ENCODE data around the gene TTLL11. TPM values are rescaled to one million over a fixed set of nuclear protein-coding genes. Genes with fewer than 3 reads are reported as not detected.

Gene TTLL11
- total RNA-seq, 1 donor from 2014 or later, result 6.9 TPM

DNA sequence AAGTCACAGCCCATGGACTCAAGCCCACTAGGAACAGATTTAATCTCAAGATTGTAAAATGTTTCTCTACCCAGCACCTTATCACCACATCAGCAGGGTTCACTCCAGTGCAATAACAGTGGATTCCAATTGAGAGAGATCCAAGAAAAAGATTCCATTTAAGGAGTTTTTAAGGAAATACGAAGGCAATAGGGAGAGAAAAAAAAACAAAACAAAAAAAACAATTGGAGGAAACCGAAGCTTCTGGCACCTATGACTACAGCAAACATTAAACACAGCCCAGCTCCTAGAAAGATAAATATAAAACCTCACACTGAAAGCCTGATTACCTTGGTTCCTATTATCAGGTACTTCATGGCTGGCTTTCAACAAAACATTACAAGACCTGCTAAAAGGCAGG lies 249.0 kb downstream of the TTLL11 start:
- no peak for DNase-seq (ENCODE audit: low read depth)
- Mint-ChIP-seq H3K4me1 (ENCODE audit: low read depth, unreplicated experiment) (peaks cover 5% of the 10 kb centered on the region), H3K4me3 (ENCODE audit: unreplicated experiment) (no peak overlapping the region), H3K27me3 (ENCODE audit: low read depth, unreplicated experiment) (peaks cover 14% of the 10 kb centered on the region), H3K27ac (ENCODE audit: unreplicated experiment) (no peak overlapping the region), H3K9me3 (ENCODE audit: unreplicated experiment) (peaks cover 4% of the 10 kb centered on the region), H3K36me3 (ENCODE audit: low read depth, unreplicated experiment) (peaks cover 3% of the 10 kb centered on the region)
- Histone ChIP-seq H2AFZ (ENCODE audit: low read depth, low read length) (peak overlapping the region; percentile 12), H3K4me1 (ENCODE audit: insufficient read depth, low read length) (peaks cover 13% of the 10 kb centered on the region), H4K20me1 (ENCODE audit: insufficient read depth, low read length) (no peaks in the 10 kb centered on the region), H3K4me3 (ENCODE audit: insufficient read depth, low read depth, low read length) (no peak overlapping the region), H3K4me2 (ENCODE audit: low read length) (peak overlapping the region; percentile 18), H3K36me3 (ENCODE audit: insufficient read depth, low read length) (no peaks in the 10 kb centered on the region), H3K79me2 (ENCODE audit: insufficient read depth, low read length) (no peaks in the 10 kb centered on the region), H3K27me3 (ENCODE audit: insufficient read depth, low read length) (peaks cover under 1% of the 10 kb centered on the region), H3K9me3 (ENCODE audit: insufficient read depth, low read depth, low read length) (no peaks in the 10 kb centered on the region), H3K9ac (ENCODE audit: low read length) (no peak overlapping the region), H3K27ac (ENCODE audit: low read depth, low read length) (no peak overlapping the region)
- TF ChIP-seq EZH2 (IDR thresholded peaks at IDR 0.05; ENCODE audit: insufficient read depth, low read length), result no peak
- TF ChIP-seq, protein P1, sequence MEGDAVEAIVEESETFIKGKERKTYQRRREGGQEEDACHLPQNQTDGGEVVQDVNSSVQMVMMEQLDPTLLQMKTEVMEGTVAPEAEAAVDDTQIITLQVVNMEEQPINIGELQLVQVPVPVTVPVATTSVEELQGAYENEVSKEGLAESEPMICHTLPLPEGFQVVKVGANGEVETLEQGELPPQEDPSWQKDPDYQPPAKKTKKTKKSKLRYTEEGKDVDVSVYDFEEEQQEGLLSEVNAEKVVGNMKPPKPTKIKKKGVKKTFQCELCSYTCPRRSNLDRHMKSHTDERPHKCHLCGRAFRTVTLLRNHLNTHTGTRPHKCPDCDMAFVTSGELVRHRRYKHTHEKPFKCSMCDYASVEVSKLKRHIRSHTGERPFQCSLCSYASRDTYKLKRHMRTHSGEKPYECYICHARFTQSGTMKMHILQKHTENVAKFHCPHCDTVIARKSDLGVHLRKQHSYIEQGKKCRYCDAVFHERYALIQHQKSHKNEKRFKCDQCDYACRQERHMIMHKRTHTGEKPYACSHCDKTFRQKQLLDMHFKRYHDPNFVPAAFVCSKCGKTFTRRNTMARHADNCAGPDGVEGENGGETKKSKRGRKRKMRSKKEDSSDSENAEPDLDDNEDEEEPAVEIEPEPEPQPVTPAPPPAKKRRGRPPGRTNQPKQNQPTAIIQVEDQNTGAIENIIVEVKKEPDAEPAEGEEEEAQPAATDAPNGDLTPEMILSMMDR (IDR thresholded peaks at IDR 0.05; ENCODE audit: insufficient read depth, low read depth, low read length), result no peak
- FAIRE-seq, result no peak

DNA sequence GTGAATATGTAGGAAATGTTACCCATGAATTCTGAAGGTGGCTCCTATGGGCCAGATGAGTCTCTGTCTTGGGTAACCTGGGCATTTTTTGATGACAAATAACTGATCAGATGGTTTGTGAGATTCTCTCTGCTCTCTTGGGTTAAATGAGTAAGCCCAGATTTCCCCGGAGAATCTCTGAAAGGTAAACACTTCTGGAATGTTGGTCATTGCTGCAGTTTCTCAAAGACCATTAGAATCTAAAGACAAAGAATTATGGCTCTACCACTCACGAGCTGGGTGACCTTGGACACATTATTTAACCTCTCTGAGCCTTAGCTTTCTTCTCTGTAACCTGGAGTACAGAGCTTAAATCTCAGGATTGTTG lies 250.5 kb downstream of the TTLL11 start:
- Mint-ChIP-seq H3K36me3 (ENCODE audit: low read depth, unreplicated experiment) (peaks cover 3% of the 10 kb centered on the region), H3K27me3 (ENCODE audit: low read depth, unreplicated experiment) (peaks cover 14% of the 10 kb centered on the region), H3K4me3 (ENCODE audit: unreplicated experiment) (no peak overlapping the region), H3K4me1 (ENCODE audit: low read depth, unreplicated experiment) (peaks cover 5% of the 10 kb centered on the region), H3K9me3 (ENCODE audit: unreplicated experiment) (no peaks in the 10 kb centered on the region), H3K27ac (ENCODE audit: unreplicated experiment) (no peak overlapping the region)
- FAIRE-seq (no peak), DNase-seq (ENCODE audit: low read depth) (peak; percentile 59)
- Histone ChIP-seq H3K36me3 (ENCODE audit: insufficient read depth, low read length) (no peaks in the 10 kb centered on the region), H3K27ac (ENCODE audit: low read depth, low read length) (no peak overlapping the region), H3K79me2 (ENCODE audit: insufficient read depth, low read length) (no peaks in the 10 kb centered on the region), H3K4me1 (ENCODE audit: insufficient read depth, low read length) (peaks cover 13% of the 10 kb centered on the region), H3K4me2 (ENCODE audit: low read length) (peak overlapping the region; percentile 60), H3K9ac (ENCODE audit: low read length) (peak overlapping the region; percentile 35), H4K20me1 (ENCODE audit: insufficient read depth, low read length) (no peaks in the 10 kb centered on the region), H3K9me3 (ENCODE audit: insufficient read depth, low read depth, low read length) (no peaks in the 10 kb centered on the region), H2AFZ (ENCODE audit: low read depth, low read length) (no peak overlapping the region), H3K27me3 (ENCODE audit: insufficient read depth, low read length) (peaks cover 4% of the 10 kb centered on the region), H3K4me3 (ENCODE audit: insufficient read depth, low read depth, low read length) (no peak overlapping the region)
- no peak for TF ChIP-seq EZH2 (IDR thresholded peaks at IDR 0.05; ENCODE audit: insufficient read depth, low read length)
- TF ChIP-seq, protein P1 (IDR thresholded peaks at IDR 0.05; ENCODE audit: insufficient read depth, low read depth, low read length), result no peak

DNA sequence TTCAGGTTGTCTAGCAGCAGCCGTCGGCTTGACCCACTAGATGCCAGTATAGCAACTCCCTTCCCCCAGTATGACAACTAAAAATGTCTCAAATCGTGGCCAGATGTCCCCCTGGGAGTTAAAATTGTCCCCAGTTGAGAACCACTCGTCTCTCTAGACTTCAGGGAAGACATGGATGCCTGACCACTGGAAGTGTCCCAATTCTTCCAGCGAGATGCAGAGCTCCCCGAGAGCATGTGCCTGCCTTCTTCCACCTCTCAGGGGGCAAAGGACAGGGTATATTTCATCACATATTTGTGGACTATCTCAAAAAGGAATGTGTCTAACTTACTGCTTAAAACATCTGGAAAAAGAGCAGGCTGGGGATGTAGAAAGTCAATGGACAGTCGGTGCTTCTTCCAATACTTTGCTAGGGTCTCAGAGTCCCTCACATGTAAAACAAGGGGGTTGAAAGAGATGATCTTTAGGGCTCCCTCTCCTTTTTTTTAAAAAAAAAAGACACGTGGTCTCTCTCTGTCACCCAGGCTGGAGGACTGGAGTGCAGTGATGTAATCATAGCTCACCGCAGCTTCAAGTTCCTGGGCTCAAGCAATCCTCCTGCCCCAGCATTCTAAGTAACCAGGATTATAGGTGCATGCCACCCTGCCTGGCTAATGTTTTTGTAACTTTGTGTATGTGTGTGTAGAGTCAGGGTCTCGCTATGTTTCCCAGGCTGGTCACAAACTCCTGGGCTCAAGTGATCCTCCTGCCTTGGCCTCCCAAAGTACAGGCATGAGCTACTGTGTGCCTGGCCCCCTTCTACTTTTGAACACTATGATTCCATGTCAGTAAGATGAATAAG lies 251.1 kb downstream of the TTLL11 start:
- Histone ChIP-seq H3K9me3 (ENCODE audit: insufficient read depth, low read depth, low read length) (no peaks in the 10 kb centered on the region), H3K27me3 (ENCODE audit: insufficient read depth, low read length) (peaks cover 4% of the 10 kb centered on the region), H3K4me2 (ENCODE audit: low read length) (peak overlapping the region; percentile 60), H3K36me3 (ENCODE audit: insufficient read depth, low read length) (no peaks in the 10 kb centered on the region), H3K4me1 (ENCODE audit: insufficient read depth, low read length) (peaks cover 13% of the 10 kb centered on the region), H3K9ac (ENCODE audit: low read length) (peak overlapping the region; percentile 35), H2AFZ (ENCODE audit: low read depth, low read length) (no peak overlapping the region), H3K79me2 (ENCODE audit: insufficient read depth, low read length) (no peaks in the 10 kb centered on the region), H3K27ac (ENCODE audit: low read depth, low read length) (no peak overlapping the region), H3K4me3 (ENCODE audit: insufficient read depth, low read depth, low read length) (no peak overlapping the region), H4K20me1 (ENCODE audit: insufficient read depth, low read length) (no peaks in the 10 kb centered on the region)
- Mint-ChIP-seq H3K4me3 (ENCODE audit: unreplicated experiment) (no peak overlapping the region), H3K9me3 (ENCODE audit: unreplicated experiment) (no peaks in the 10 kb centered on the region), H3K27me3 (ENCODE audit: low read depth, unreplicated experiment) (peaks cover 14% of the 10 kb centered on the region), H3K4me1 (ENCODE audit: low read depth, unreplicated experiment) (peaks cover 5% of the 10 kb centered on the region), H3K36me3 (ENCODE audit: low read depth, unreplicated experiment) (peaks cover 3% of the 10 kb centered on the region), H3K27ac (ENCODE audit: unreplicated experiment) (no peak overlapping the region)
- no peak for TF ChIP-seq EZH2 (IDR thresholded peaks at IDR 0.05; ENCODE audit: insufficient read depth, low read length)
- TF ChIP-seq, protein P1 (IDR thresholded peaks at IDR 0.05; ENCODE audit: insufficient read depth, low read depth, low read length), result no peak
- FAIRE-seq (no peak), DNase-seq (ENCODE audit: low read depth) (peak; percentile 48)
